ENCODE results near the gene GRM5.

GRCh38 chr11:88508759-88509581 is 556.8 kb downstream of the GRM5 start:
- no peak for TF ChIP-seq CTCF (IDR thresholded peaks at IDR 0.05)
- no peak for TF ChIP-seq POLR2A (IDR thresholded peaks at IDR 0.05)
- TF ChIP-seq POLR2AphosphoS5 (IDR thresholded peaks at IDR 0.05): no peak
- no peak for TF ChIP-seq EP300 (IDR thresholded peaks at IDR 0.05)
